Glomerular endothelial cell (primary cell): ENCODE measurements around the gene NLE1. TPM values are rescaled to one million over a fixed set of nuclear protein-coding genes. Genes with fewer than 3 reads are reported as not detected.
"Not testable (repeated sequence)": the region's sequence is repeated elsewhere in the genome, so short reads cannot be mapped to it uniquely, and the experiment has no call there.

ENCODE experiments used
- DNase-seq: peaks from one replicate; pipeline ENCODE4 v3.0.0-alpha.2; 2011; ENCODE audit warnings: low read depth, low spot score; ENCODE audit errors: extremely low read depth
- total RNA-seq: library from RNA; depleted of rRNA; stranded (reverse); fragments of >200 nt; gene quantifications from 2 replicates; pipeline ENCODE4 v1.2.3, GENCODE V29; 2015

The NLE1 gene
- total RNA-seq, 1 donor from 2014 or later, result 11.8 TPM

- no peak for DNase-seq
These were observed 11.7 kb downstream of the NLE1 start for GRCh38 chr17:35130392-35130791.

GRCh38 chr17:35129973-35130351, 12.1 kb downstream of the NLE1 start:
- DNase-seq, result no peak

GRCh38 chr17:35129154-35129972, 12.7 kb downstream of the NLE1 start:
- no peak for DNase-seq

GRCh38 chr17:35127751-35128514, 14.2 kb downstream of the NLE1 start:
- DNase-seq, result no peak

- DNase-seq, result no peak
These were observed 20.8 kb downstream of the NLE1 start, which contains the start of gene FNDC8 for GRCh38 chr17:35121315-35121714. Gene FNDC8, plus strand, starts transcription at chr17:35121615. Its CDS starts 79 bp downstream, at chr17:35121694.

GRCh38 chr17:35119370-35120165, 22.5 kb downstream of the NLE1 start, which contains the start of gene RAD51D:
Gene RAD51D, minus strand, starts transcription at chr17:35119860. Its CDS starts 247 bp downstream, at chr17:35119613.
- no peak for DNase-seq

GRCh38 chr17:35117984-35118383, 24.1 kb downstream of the NLE1 start:
- DNase-seq, result no peak

GRCh38 chr17:35116845-35117244, 25.3 kb downstream of the NLE1 start:
- no peak for DNase-seq

- not testable (repeated sequence) for DNase-seq
These were observed 31.3 kb downstream of the NLE1 start for GRCh38 chr17:35110791-35111190.

- DNase-seq, result no peak
These were observed 37.2 kb downstream of the NLE1 start for GRCh38 chr17:35104844-35105450.

- no peak for DNase-seq
These were observed 38.8 kb downstream of the NLE1 start for GRCh38 chr17:35103271-35103670.

GRCh38 chr17:35101725-35102124, 40.4 kb downstream of the NLE1 start:
- DNase-seq, result no peak

- no peak for DNase-seq
These were observed 41.1 kb downstream of the NLE1 start for GRCh38 chr17:35101036-35101435.

- no peak for DNase-seq
These were observed 42.2 kb downstream of the NLE1 start for GRCh38 chr17:35099908-35100307.

- DNase-seq, result no peak
These were observed 44.3 kb downstream of the NLE1 start for GRCh38 chr17:35097776-35098175.

GRCh38 chr17:35095741-35096140, 46.4 kb downstream of the NLE1 start:
- no peak for DNase-seq

- DNase-seq, result no peak
These were observed 47.2 kb downstream of the NLE1 start for GRCh38 chr17:35094902-35095301.

GRCh38 chr17:35090707-35091106, 51.4 kb downstream of the NLE1 start:
- DNase-seq, result not testable (repeated sequence)

GRCh38 chr17:35089586-35090296, 52.4 kb downstream of the NLE1 start:
- no peak for DNase-seq
